Left kidney (tissue), 2 donors: ENCODE data around the gene TARS2. TPM values are rescaled to one million over a fixed set of nuclear protein-coding genes. Genes with fewer than 3 reads are reported as not detected.
A peak's percentile ranks its signal among the peaks of the same experiment; 100 is the strongest.

Experiments used
- DNase-seq: peaks from one replicate; pipeline ENCODE4 v3.0.0-alpha.2; 2013
- polyA plus RNA-seq: library from polyadenylated mRNA; unstranded; fragments of 120-200 nt; gene quantifications from one replicate; pipeline ENCODE4 v1.2.1, GENCODE V29; 2013; ENCODE audit not compliant: insufficient read length

Gene TARS2
- polyA plus RNA-seq, 1 donor, result 28.8 TPM

- DNase-seq, result no peak
Observed at GRCh38 chr1:150536836-150537731, 49.9 kb downstream of the TARS2 start.

GRCh38 chr1:150537732-150538684, 50.8 kb downstream of the TARS2 start:
- no peak for DNase-seq

GRCh38 chr1:150543500-150544143, 56.4 kb downstream of the TARS2 start:
- no peak for DNase-seq

GRCh38 chr1:150544204-150544603, 57.0 kb downstream of the TARS2 start:
- DNase-seq, result no peak

- DNase-seq, result no peak
Observed at GRCh38 chr1:150545486-150546032, 58.3 kb downstream of the TARS2 start.

GRCh38 chr1:150546294-150546937, 59.2 kb downstream of the TARS2 start:
- no peak for DNase-seq

- DNase-seq, result no peak
Observed at GRCh38 chr1:150548324-150548631, 61.1 kb downstream of the TARS2 start.

GRCh38 chr1:150548632-150549495, 61.6 kb downstream of the TARS2 start, which contains the start of gene ADAMTSL4:
Gene ADAMTSL4 (plus strand): TSS chr1:150549408. CDS start chr1:150552289, 2,881 bp downstream.
- DNase-seq, result peak; percentile 50

- no peak for DNase-seq
Observed at GRCh38 chr1:150549496-150550221, 62.4 kb downstream of the TARS2 start.

- no peak for DNase-seq
Observed at GRCh38 chr1:150550222-150551050, 63.2 kb downstream of the TARS2 start.

GRCh38 chr1:150551051-150551783, 64.0 kb downstream of the TARS2 start:
- no peak for DNase-seq

GRCh38 chr1:150551784-150552127, 64.5 kb downstream of the TARS2 start:
- no peak for DNase-seq

- peak; percentile 54 for DNase-seq
Observed at GRCh38 chr1:150552128-150552910, 65.1 kb downstream of the TARS2 start.

GRCh38 chr1:150552911-150553289, 65.7 kb downstream of the TARS2 start:
- no peak for DNase-seq

- no peak for DNase-seq
Observed at GRCh38 chr1:150553392-150554085, 66.3 kb downstream of the TARS2 start.

- no peak for DNase-seq
Observed at GRCh38 chr1:150554086-150554452, 66.8 kb downstream of the TARS2 start.
